MM.1S (cell line): ENCODE results near the gene ZDHHC8.

Source experiments
- DNase-seq: peaks from one replicate; pipeline ENCODE4 v3.0.0-alpha.2; 2015
- H2AFZ ChIP-seq: fragments of 300-600 bp; sonication (generic); 2 replicates; pipeline ENCODE4 v1.6.0; 2016; ENCODE audit warnings: antibody characterized with exemption, low read length
- H3F3A ChIP-seq: fragments of 300-600 bp; sonication (generic); 2 replicates; pipeline ENCODE4 v1.6.1; 2016; ENCODE audit warnings: mild to moderate bottlenecking, antibody characterized with exemption, low read length, moderate library complexity, mixed read lengths; ENCODE audit not compliant: insufficient read depth
- H3K27ac ChIP-seq: fragments of 300-600 bp; sonication (generic); 2 replicates; pipeline ENCODE4 v1.5.1; 2016; ENCODE audit warnings: mild to moderate bottlenecking, low read length
- H3K27me3 ChIP-seq: fragments of 300-600 bp; sonication (generic); replicated peaks from 2 replicates; pipeline ENCODE4 v1.6.0; 2016; ENCODE audit warnings: low read length; ENCODE audit not compliant: insufficient read depth
- H3K36me3 ChIP-seq: fragments of 300-600 bp; sonication (generic); replicated peaks from 2 replicates; pipeline ENCODE4 v1.6.1; 2016; ENCODE audit warnings: mild to moderate bottlenecking, low read length, mixed read lengths; ENCODE audit not compliant: insufficient read depth
- H3K4me1 ChIP-seq: fragments of 300-600 bp; sonication (generic); 2 replicates; pipeline ENCODE4 v1.6.1; 2016; ENCODE audit warnings: low read length, mixed read lengths
- H3K4me2 ChIP-seq: fragments of 300-600 bp; sonication (generic); 2 replicates; pipeline ENCODE4 v1.6.0; 2016; ENCODE audit warnings: low read depth, low read length
- H3K4me3 ChIP-seq: fragments of 300-600 bp; sonication (generic); 2 replicates; pipeline ENCODE4 v1.5.1; 2016; ENCODE audit warnings: low read length, mixed read lengths
- H3K79me2 ChIP-seq: fragments of 300-600 bp; sonication (generic); 2 replicates; pipeline ENCODE4 v1.6.1; 2016; ENCODE audit warnings: mixed run types, low read length, mixed read lengths
- H3K9ac ChIP-seq: fragments of 300-600 bp; sonication (generic); 2 replicates; pipeline ENCODE4 v1.6.1; 2016; ENCODE audit warnings: low read length, mixed read lengths
- H3K9me2 ChIP-seq: fragments of 300-600 bp; sonication (generic); replicated peaks from 2 replicates; pipeline ENCODE4 v1.6.1; 2016; ENCODE audit warnings: mild to moderate bottlenecking, low read length, mixed read lengths; ENCODE audit not compliant: insufficient read depth
- H3K9me3 ChIP-seq: fragments of 300-600 bp; sonication (generic); replicated peaks from 2 replicates; pipeline ENCODE4 v1.6.1; 2016; ENCODE audit warnings: mild to moderate bottlenecking, low read length, mixed read lengths; ENCODE audit not compliant: insufficient read depth
- H4K20me1 ChIP-seq: fragments of 300-600 bp; sonication (generic); 2 replicates; pipeline ENCODE4 v1.6.1; 2016; ENCODE audit warnings: mild to moderate bottlenecking, low read length, moderate library complexity, mixed read lengths; ENCODE audit not compliant: insufficient read depth
- EZH2 ChIP-seq: fragments of 300-600 bp; sonication (generic); optimal IDR thresholded peaks from 2 replicates; pipeline ENCODE3; 2017; ENCODE audit warnings: low read depth, mild to moderate bottlenecking, antibody characterized with exemption, low read length, mixed read lengths
- EZH2phosphoT487 ChIP-seq: fragments of 300-600 bp; sonication (generic); IDR thresholded peaks from 2 replicates; pipeline ENCODE4 v1.6.1; 2018; ENCODE audit warnings: antibody characterized with exemption, low read length
- TF ChIP-seq, protein P1 (sequence below): fragments of 300-600 bp; sonication (generic); IDR thresholded peaks from 2 replicates; pipeline ENCODE4 v1.5.1; 2016; ENCODE audit warnings: antibody characterized with exemption, low read length, mixed read lengths

Gene ZDHHC8

DNA sequence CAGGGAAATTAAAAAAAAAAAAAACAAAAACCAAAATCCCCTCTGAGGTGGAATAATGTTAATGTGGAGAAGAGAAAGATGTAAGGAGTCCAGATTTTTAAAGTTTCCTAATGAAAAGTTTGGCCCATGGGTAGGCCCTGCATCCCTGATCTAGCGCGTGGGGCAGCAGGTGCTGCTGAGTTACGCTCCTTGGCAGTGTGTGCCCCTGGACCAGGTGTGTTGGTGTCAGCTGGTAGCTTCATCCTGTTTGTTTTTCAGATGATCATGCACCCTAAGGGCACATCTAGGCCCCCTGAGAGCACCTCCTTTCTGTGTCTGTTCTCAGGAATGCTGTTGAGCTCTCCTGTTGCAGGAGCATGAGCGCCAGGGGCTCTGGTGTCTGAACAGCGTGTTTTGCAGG lies 44.8 kb upstream of the ZDHHC8 start:
- H2AFZ ChIP-seq = no peak overlapping the region
- H3K9me3 ChIP-seq = no peaks in the 10 kb centered on the region
- H3K9ac ChIP-seq = no peak overlapping the region
- TF ChIP-seq, protein P1, sequence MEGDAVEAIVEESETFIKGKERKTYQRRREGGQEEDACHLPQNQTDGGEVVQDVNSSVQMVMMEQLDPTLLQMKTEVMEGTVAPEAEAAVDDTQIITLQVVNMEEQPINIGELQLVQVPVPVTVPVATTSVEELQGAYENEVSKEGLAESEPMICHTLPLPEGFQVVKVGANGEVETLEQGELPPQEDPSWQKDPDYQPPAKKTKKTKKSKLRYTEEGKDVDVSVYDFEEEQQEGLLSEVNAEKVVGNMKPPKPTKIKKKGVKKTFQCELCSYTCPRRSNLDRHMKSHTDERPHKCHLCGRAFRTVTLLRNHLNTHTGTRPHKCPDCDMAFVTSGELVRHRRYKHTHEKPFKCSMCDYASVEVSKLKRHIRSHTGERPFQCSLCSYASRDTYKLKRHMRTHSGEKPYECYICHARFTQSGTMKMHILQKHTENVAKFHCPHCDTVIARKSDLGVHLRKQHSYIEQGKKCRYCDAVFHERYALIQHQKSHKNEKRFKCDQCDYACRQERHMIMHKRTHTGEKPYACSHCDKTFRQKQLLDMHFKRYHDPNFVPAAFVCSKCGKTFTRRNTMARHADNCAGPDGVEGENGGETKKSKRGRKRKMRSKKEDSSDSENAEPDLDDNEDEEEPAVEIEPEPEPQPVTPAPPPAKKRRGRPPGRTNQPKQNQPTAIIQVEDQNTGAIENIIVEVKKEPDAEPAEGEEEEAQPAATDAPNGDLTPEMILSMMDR = no peak
- TF ChIP-seq EZH2 = no peak
- TF ChIP-seq EZH2phosphoT487 = no peak
- no peak overlapping the region for H3K4me3 ChIP-seq
- no peak for DNase-seq
- no peaks in the 10 kb centered on the region for H3F3A ChIP-seq
- no peaks in the 10 kb centered on the region for H3K9me2 ChIP-seq
- no peak overlapping the region for H3K4me2 ChIP-seq
- peaks cover 23% of the 10 kb centered on the region for H3K36me3 ChIP-seq
- peaks cover 73% of the 10 kb centered on the region for H3K79me2 ChIP-seq
- H4K20me1 ChIP-seq = peaks cover 12% of the 10 kb centered on the region
- H3K27me3 ChIP-seq = no peaks in the 10 kb centered on the region
- H3K4me1 ChIP-seq = no peaks in the 10 kb centered on the region
- no peak overlapping the region for H3K27ac ChIP-seq

DNA sequence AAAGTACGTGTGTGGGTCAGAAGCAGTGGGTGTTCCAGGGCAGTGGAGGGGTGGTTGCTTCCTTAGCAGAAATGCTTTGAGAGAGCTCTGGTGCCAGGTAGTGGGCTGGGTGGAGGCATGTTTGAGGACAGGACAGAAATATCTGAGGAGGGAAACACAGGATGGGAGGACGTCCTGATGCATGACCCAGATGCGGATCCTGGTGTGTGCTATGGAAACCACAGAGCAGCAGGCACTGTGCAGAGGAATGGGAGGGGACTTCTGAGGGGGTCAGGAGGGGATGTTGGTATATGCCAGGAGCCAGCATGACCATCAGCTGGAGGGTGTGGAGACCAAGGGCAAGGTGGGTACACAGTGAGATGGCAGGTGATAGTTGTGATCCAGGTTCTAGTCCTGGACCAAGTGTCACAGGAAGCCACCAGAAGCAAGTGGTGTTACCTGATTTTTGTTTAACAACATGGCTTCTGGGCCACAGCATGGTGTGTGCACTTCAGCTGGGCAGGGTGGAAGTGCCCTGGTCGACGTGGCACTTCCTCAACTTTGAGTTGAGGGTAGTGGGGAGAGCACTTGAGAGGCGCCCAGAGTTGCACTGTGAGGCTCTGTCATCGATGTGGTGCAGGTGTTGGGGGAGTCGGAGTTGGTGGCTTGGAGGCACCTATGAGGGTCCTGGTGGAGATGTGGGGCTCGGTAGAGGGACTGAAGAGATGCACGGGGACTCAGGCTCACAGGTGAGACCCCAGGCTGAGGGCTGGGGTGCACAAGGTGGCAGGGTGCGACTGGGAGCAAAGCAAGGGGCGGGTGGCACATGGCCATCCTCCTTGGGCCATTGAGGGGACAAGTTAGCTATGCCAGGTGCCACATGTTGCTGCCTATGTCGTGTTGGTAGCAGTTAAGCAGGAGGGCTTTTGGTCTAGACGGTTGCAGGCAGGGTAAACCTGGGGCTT lies 44.0 kb upstream of the ZDHHC8 start:
- Histone ChIP-seq H3K4me1 (no peaks in the 10 kb centered on the region), H3K9ac (no peak overlapping the region), H3K27ac (no peak overlapping the region), H2AFZ (no peak overlapping the region), H3K4me3 (no peak overlapping the region), H3K9me2 (no peaks in the 10 kb centered on the region), H4K20me1 (peaks cover 12% of the 10 kb centered on the region), H3K27me3 (no peaks in the 10 kb centered on the region), H3K9me3 (no peaks in the 10 kb centered on the region), H3F3A (no peaks in the 10 kb centered on the region), H3K79me2 (peaks cover 68% of the 10 kb centered on the region), H3K36me3 (peaks cover 23% of the 10 kb centered on the region), H3K4me2 (no peak overlapping the region)
- TF ChIP-seq, protein P1 = no peak
- TF ChIP-seq EZH2 (no peak), EZH2phosphoT487 (no peak)
- DNase-seq = no peak

DNA sequence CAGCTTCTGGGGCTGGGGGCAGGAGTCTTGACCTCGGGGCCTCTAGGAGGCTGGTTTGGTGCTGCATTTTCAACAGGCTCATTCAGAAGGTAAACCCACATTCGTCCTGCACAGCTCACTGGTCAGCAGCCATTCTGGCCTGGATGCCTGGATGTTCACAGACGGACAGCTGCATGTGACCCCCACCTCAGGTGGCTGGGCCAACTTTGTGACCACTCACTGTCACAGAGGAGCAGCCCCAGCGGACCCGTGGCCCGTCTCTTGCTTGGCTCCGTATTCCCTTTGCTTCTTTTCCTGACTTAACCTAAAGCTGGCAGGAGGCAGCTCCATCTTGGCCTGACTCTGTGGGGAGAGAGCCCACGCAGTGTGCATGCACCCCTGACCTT lies 43.3 kb upstream of the ZDHHC8 start:
- Histone ChIP-seq H3K4me2 (no peak overlapping the region), H3K9me2 (no peaks in the 10 kb centered on the region), H3K9ac (no peak overlapping the region), H2AFZ (no peak overlapping the region), H3K79me2 (peaks cover 61% of the 10 kb centered on the region), H3K9me3 (no peaks in the 10 kb centered on the region), H3K36me3 (peaks cover 23% of the 10 kb centered on the region), H3K27me3 (no peaks in the 10 kb centered on the region), H3K4me1 (no peaks in the 10 kb centered on the region), H3F3A (no peaks in the 10 kb centered on the region), H3K4me3 (no peak overlapping the region), H4K20me1 (peaks cover 12% of the 10 kb centered on the region), H3K27ac (no peak overlapping the region)
- no peak for DNase-seq
- TF ChIP-seq EZH2phosphoT487 = no peak
- TF ChIP-seq, protein P1 = no peak
